Spleen (tissue), 7 donors: Measurements from ENCODE around the gene ATXN7L1.

Experiments used
- CTCF ChIP-seq, 11 experiments: fragments of 200-600 bp in 7 of 11; fragments of 450-650 bp in 4 of 11; sonication (generic) in 4 of 11; IDR thresholded peaks in 8 of 11; conservative IDR thresholded peaks in 3 of 11; 1 replicate in 7 of 11; 2 replicates in 4 of 11; pipeline versions ENCODE4 v1.4.0 to v1.8.0; 2016 to 2021; ENCODE audit warnings: antibody characterized with exemption in 11 of 11, inconsistent platforms in 4 of 11, mild to moderate bottlenecking in 1 of 11
- POLR2A ChIP-seq, 3 donors: fragments of 450-650 bp; IDR thresholded peaks; one replicate each; pipeline ENCODE4 v1.5.1; 2017; ENCODE audit warnings: antibody characterized with exemption in 3 of 3, mild to moderate bottlenecking in 1 of 3
- donor health status: DM: no; HTN: no; CAD: no; lungs with moderate emphysema.
- donor health status: DM: no; HTN: no; CAD: no.
- donor health status: DM: no; HTN: no; CAD: no.

DNA sequence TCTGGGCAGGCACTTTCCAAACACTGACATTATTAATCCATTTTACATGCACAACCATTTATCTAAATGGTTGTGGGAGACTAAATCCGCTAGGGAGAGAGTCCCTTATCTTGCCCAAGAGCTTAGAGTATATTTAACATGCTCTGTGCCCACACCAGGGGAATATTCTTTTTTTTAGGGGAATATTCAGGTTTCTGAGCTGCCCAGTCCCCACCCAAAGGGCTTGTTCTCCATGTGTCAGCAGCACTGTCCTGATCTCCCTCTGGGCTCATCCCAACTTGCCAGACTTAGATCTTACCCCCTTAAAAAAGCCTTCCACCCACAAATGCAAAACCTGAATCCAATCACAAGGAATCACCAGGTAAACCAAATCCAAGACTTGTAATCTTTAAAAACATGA lies 132.1 kb downstream of the ATXN7L1 start:
- TF ChIP-seq POLR2A (IDR thresholded peaks at IDR 0.05): no peak
- TF ChIP-seq CTCF (IDR thresholded peaks at IDR 0.05 in 8 of 11, conservative IDR thresholded peaks at IDR 0.05 in 3 of 11): no peak
